HepG2 (cell line): ENCODE data around the gene CORO7. TPM values are rescaled to one million over a fixed set of nuclear protein-coding genes. Genes with fewer than 3 reads are reported as not detected.

Source experiments
- ARHGAP35 ChIP-seq: sonication (generic); formaldehyde crosslinking; IDR thresholded peaks from 2 replicates; pipeline ENCODE4 v1.9.0; 2022; ENCODE audit warnings: mild to moderate bottlenecking, inconsistent platforms, moderate library complexity, missing genetic modification reagents, borderline replicate concordance
- CENPX ChIP-seq: sonication (generic); formaldehyde crosslinking; IDR thresholded peaks from 2 replicates; pipeline ENCODE4 v1.9.0; 2021; ENCODE audit warnings: mild to moderate bottlenecking, missing genetic modification reagents, moderate library complexity
- FOSL1 ChIP-seq: sonication (generic); formaldehyde crosslinking; IDR thresholded peaks from 2 replicates; pipeline ENCODE4 v1.9.0; 2021; ENCODE audit warnings: missing genetic modification reagents, borderline replicate concordance
- FOXM1 ChIP-seq: sonication (generic); formaldehyde crosslinking; IDR thresholded peaks from 2 replicates; pipeline ENCODE4 v1.5.0; 2020; ENCODE audit warnings: missing genetic modification reagents
- FOXO1 ChIP-seq: sonication (generic); formaldehyde crosslinking; IDR thresholded peaks from 2 replicates; pipeline ENCODE4 v1.4.0; 2020; ENCODE audit warnings: missing genetic modification reagents
- NCOA1 ChIP-seq: sonication (generic); formaldehyde crosslinking; IDR thresholded peaks from 2 replicates; pipeline ENCODE4 v1.9.0; 2021; ENCODE audit warnings: missing genetic modification reagents
- NFE2L2 ChIP-seq: fragments of 150-350 bp; IDR thresholded peaks from 2 replicates; pipeline ENCODE4 v1.6.1; 2014; ENCODE audit warnings: low read length
- PPARG ChIP-seq: conservative IDR thresholded peaks from 2 replicates; pipeline ENCODE4 v1.6.1; 2016; ENCODE audit warnings: missing biosample characterization, missing genetic modification reagents
- SAFB2 ChIP-seq: sonication (generic); formaldehyde crosslinking; IDR thresholded peaks from 2 replicates; pipeline ENCODE4 v1.5.1; 2020; ENCODE audit warnings: missing genetic modification reagents, low read depth, mild to moderate bottlenecking, borderline replicate concordance
- SAP130 ChIP-seq: IDR thresholded peaks from 2 replicates; pipeline ENCODE4 v1.6.1; 2016; ENCODE audit warnings: low read depth
- SSRP1 ChIP-seq: IDR thresholded peaks from 2 replicates; pipeline ENCODE4 v1.6.1; 2016; ENCODE audit warnings: control low read depth
- ZNF530 ChIP-seq: sonication (generic); formaldehyde crosslinking; IDR thresholded peaks from 2 replicates; pipeline ENCODE4 v1.5.0; 2020; ENCODE audit warnings: low read depth, mild to moderate bottlenecking, missing genetic modification reagents
- polyA plus RNA-seq, 8 experiments: library from polyadenylated mRNA; depleted of rRNA in 3 of 8; stranded (reverse) in 7 of 8; unstranded in 1 of 8; fragments of >200 nt; fragmentation: Illumina TruSeq in 4 of 8; extraction: Trizol in 4 of 8; gene quantifications; 2 replicates each; pipeline versions ENCODE4 v1.2.1 to v1.2.3, GENCODE V29; 2011 to 2016; ENCODE audit warnings: low read depth in 4 of 8, missing spikeins in 1 of 8, mixed read lengths in 1 of 8; ENCODE audit not compliant: insufficient read depth in 1 of 8
- total RNA-seq, 5 experiments: library from RNA; depleted of rRNA; stranded (reverse); fragments of >200 nt; fragmentation: Illumina TruSeq; extraction: Trizol; gene quantifications; 2 replicates each; pipeline ENCODE4 v1.2.3, GENCODE V29; 2016; ENCODE audit warnings: low read depth in 1 of 5
- TF ChIP-seq, protein P1 (sequence below): sonication (generic); formaldehyde crosslinking; IDR thresholded peaks from 2 replicates; pipeline ENCODE4 v1.4.0; 2020; ENCODE audit warnings: missing genetic modification reagents

The CORO7 gene
- total and polyA plus RNA-seq, 2 of the 13 experiments (the other 11 are each of a cell fraction or from before 2014, with no cell fraction given) = 9.9 to 14.3 TPM

- TF ChIP-seq, protein P1, sequence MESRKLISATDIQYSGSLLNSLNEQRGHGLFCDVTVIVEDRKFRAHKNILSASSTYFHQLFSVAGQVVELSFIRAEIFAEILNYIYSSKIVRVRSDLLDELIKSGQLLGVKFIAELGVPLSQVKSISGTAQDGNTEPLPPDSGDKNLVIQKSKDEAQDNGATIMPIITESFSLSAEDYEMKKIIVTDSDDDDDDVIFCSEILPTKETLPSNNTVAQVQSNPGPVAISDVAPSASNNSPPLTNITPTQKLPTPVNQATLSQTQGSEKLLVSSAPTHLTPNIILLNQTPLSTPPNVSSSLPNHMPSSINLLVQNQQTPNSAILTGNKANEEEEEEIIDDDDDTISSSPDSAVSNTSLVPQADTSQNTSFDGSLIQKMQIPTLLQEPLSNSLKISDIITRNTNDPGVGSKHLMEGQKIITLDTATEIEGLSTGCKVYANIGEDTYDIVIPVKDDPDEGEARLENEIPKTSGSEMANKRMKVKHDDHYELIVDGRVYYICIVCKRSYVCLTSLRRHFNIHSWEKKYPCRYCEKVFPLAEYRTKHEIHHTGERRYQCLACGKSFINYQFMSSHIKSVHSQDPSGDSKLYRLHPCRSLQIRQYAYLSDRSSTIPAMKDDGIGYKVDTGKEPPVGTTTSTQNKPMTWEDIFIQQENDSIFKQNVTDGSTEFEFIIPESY = no peak
- no peak for TF ChIP-seq ZNF530 (CRISPR knock-in tag)
- TF ChIP-seq ARHGAP35 (CRISPR knock-in tag) = no peak
- TF ChIP-seq SAFB2 (CRISPR knock-in tag) = no peak
- no peak for TF ChIP-seq NCOA1 (CRISPR knock-in tag)
- TF ChIP-seq FOSL1 (CRISPR knock-in tag) = no peak
- TF ChIP-seq CENPX (CRISPR knock-in tag) = no peak
- peak; percentile 41; the same call in 1 of the 2 replicates for TF ChIP-seq NFE2L2
- no peak for TF ChIP-seq PPARG (CRISPR knock-in tag)
- no peak for TF ChIP-seq SAP130 (CRISPR knock-in tag)
- no peak for TF ChIP-seq FOXO1
- TF ChIP-seq SSRP1 (CRISPR knock-in tag) = no peak
- TF ChIP-seq FOXM1 (CRISPR knock-in tag) = no peak
These were observed 10.5 kb upstream of the CORO7 start (continued) for GRCh38 chr16:4426722-4427372.
